Colonic mucosa (tissue), 4 donors: ENCODE results near the gene CSMD2. TPM values are rescaled to one million over a fixed set of nuclear protein-coding genes. Genes with fewer than 3 reads are reported as not detected.

Source experiments
- DNase-seq: peaks from one replicate; pipeline ENCODE4 v3.0.0-alpha.2; 2020
- H3K27ac ChIP-seq: fragments of 200-600 bp; one replicate; pipeline ENCODE4 v1.8.0; 2021
- H3K27me3 ChIP-seq: fragments of 200-600 bp; one replicate; pipeline ENCODE4 v1.8.0; 2021
- H3K36me3 ChIP-seq: fragments of 200-600 bp; one replicate; pipeline ENCODE4 v1.8.0; 2021
- H3K4me1 ChIP-seq: fragments of 200-600 bp; one replicate; pipeline ENCODE4 v1.8.0; 2021; ENCODE audit warnings: mild to moderate bottlenecking
- H3K4me3 ChIP-seq: fragments of 200-600 bp; one replicate; pipeline ENCODE4 v1.8.0; 2021
- H3K9ac ChIP-seq, 2 donors: one replicate each; pipeline ENCODE4 v1.7.0; 2013; ENCODE audit warnings: control low read depth in 2 of 2, low read depth in 2 of 2, low read length in 2 of 2
- H3K9me3 ChIP-seq: fragments of 200-600 bp; one replicate; pipeline ENCODE4 v1.8.0; 2021
- intact Hi-C: fragments of 100-400 bp; cut with DNase I; formaldehyde crosslinking; loops from one replicate; pipeline ENCODE4 v1.14.1; 2022
- total RNA-seq, 2 donors: library from RNA; stranded (reverse); fragmentation: NEBNext Ultra II Directional in 1 of 2; extraction: Animal tissue kit (Norgen Biotek cat#: 25700) in 1 of 2; gene quantifications; one replicate each; pipeline ENCODE4 v1.2.1, GENCODE V29; 2021
- TF ChIP-seq, protein P1 (sequence below): fragments of 200-600 bp; IDR thresholded peaks from one replicate; pipeline ENCODE4 v1.8.0; 2022; ENCODE audit warnings: antibody characterized with exemption, mild to moderate bottlenecking
- donor health status: healthy.
- donor health status: DM: no; HTN: no; CAD: no.
- donor health status: DM: no; HTN: no; CAD: no.

Gene CSMD2
- total RNA-seq, 2 donors from 2014 or later = 0.05 to 0.10 TPM

DNA sequence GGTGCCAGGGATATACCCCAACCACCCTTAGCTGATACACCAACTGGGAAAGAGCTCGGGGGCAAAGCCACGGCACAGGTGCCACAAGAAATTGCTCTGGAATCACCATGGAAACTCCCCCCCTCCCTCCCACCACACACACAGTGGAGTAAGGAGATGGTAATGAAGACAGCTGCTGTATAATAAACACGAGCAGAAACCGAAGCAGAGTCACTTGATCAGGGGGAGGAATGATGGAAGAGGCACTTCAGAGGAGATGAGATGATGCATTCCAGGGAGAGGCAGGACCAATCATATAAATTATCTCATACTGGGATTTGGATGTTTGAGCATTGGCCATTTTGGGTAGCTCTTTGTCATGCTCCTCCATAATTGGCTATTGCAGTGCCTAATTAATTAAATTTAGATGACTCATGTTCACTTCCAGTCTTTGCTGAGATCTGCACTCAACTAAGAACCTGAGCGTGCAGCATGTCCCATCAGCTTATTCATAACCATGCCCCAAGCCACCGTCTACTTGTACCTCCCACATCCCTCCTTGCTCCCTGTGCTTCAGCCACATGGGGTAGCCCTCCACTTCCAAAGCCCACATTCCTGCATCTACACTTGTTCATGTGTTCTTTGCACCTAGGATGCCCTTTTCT lies 503.1 kb downstream of the CSMD2 start:
- no peaks in the 10 kb centered on the region for H3K27me3 ChIP-seq
- H3K9ac ChIP-seq = no peak overlapping the region
- DNase-seq = no peak
- no peak overlapping the region for H3K27ac ChIP-seq
- TF ChIP-seq, protein P1, sequence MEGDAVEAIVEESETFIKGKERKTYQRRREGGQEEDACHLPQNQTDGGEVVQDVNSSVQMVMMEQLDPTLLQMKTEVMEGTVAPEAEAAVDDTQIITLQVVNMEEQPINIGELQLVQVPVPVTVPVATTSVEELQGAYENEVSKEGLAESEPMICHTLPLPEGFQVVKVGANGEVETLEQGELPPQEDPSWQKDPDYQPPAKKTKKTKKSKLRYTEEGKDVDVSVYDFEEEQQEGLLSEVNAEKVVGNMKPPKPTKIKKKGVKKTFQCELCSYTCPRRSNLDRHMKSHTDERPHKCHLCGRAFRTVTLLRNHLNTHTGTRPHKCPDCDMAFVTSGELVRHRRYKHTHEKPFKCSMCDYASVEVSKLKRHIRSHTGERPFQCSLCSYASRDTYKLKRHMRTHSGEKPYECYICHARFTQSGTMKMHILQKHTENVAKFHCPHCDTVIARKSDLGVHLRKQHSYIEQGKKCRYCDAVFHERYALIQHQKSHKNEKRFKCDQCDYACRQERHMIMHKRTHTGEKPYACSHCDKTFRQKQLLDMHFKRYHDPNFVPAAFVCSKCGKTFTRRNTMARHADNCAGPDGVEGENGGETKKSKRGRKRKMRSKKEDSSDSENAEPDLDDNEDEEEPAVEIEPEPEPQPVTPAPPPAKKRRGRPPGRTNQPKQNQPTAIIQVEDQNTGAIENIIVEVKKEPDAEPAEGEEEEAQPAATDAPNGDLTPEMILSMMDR = no peak
- H3K36me3 ChIP-seq = no peaks in the 10 kb centered on the region
- no peaks in the 10 kb centered on the region for H3K4me1 ChIP-seq
- intact Hi-C loops = no loop called here
- no peak overlapping the region for H3K4me3 ChIP-seq
- no peaks in the 10 kb centered on the region for H3K9me3 ChIP-seq

DNA sequence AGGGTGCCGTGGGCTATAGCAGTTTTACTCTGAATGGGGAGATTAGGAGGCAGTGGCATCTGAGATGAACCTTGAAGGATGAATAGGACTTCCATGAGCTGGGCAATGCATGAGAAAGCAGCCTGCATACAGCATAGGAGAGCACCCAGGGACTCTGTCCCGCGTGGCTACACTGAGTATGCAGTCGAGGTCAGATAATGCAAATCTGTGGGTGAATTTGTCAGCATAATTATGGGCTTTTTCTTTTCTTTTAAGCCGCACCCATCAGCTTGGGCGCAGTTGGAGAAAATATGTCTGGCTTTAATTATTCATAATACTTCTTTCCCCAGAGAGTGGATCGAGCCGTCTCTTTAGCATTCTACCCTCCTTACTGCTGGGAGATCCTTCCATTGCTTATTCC lies 504.1 kb downstream of the CSMD2 start:
- H3K27ac ChIP-seq = no peak overlapping the region
- TF ChIP-seq, protein P1 = no peak
- no peak overlapping the region for H3K9ac ChIP-seq
- no peaks in the 10 kb centered on the region for H3K36me3 ChIP-seq
- DNase-seq = no peak
- H3K4me3 ChIP-seq = no peak overlapping the region
- intact Hi-C loops = no loop called here
- H3K27me3 ChIP-seq = no peaks in the 10 kb centered on the region
- no peaks in the 10 kb centered on the region for H3K4me1 ChIP-seq
- H3K9me3 ChIP-seq = no peaks in the 10 kb centered on the region

DNA sequence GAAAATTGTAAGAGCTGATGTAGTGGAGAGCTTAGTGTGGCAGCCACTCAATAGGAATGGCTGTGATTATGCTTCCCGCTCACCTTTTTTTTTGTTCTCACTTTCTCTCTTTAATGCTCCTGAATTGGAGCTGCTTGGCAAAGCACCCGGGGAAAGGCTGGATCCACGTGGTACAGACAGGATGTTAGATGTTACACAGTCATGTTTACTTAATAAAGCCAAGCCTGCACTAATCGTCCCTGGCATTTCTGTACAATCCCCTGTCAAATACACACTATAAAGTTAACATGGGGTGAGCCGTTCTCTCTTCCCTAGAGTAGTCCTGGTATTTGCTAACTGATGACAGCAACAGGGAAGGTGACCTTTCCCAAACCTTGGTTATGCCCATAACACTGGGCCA lies 504.8 kb downstream of the CSMD2 start:
- no peak for DNase-seq
- Histone ChIP-seq H3K9me3 (no peaks in the 10 kb centered on the region), H3K36me3 (no peaks in the 10 kb centered on the region), H3K4me1 (no peaks in the 10 kb centered on the region), H3K27ac (no peak overlapping the region), H3K27me3 (no peaks in the 10 kb centered on the region), H3K4me3 (no peak overlapping the region), H3K9ac (no peak overlapping the region)
- intact Hi-C loops = no loop called here
- TF ChIP-seq, protein P1 = no peak

DNA sequence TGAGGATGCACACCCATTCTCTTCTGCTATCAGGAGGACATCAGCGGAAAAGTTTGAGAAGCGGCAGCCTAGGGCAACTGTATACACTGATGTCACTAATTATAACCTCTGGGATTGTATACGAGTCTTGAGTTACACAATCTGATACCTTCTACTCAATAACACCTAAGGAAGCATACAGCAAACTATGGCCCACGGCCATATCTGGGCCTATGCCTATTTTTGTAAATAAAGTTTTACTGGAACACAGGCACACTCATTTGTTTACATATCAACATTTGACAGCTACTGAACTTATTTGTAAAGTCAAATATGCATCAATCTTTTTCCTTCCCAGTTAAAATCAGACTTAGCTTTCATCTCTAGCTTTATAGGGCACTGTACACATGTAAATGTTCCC lies 505.4 kb downstream of the CSMD2 start:
- Histone ChIP-seq H3K27me3 (no peaks in the 10 kb centered on the region), H3K36me3 (no peaks in the 10 kb centered on the region), H3K4me3 (no peak overlapping the region), H3K27ac (no peak overlapping the region), H3K9me3 (no peaks in the 10 kb centered on the region), H3K9ac (no peak overlapping the region), H3K4me1 (no peaks in the 10 kb centered on the region)
- TF ChIP-seq, protein P1 = no peak
- intact Hi-C loops = no loop called here
- no peak for DNase-seq

DNA sequence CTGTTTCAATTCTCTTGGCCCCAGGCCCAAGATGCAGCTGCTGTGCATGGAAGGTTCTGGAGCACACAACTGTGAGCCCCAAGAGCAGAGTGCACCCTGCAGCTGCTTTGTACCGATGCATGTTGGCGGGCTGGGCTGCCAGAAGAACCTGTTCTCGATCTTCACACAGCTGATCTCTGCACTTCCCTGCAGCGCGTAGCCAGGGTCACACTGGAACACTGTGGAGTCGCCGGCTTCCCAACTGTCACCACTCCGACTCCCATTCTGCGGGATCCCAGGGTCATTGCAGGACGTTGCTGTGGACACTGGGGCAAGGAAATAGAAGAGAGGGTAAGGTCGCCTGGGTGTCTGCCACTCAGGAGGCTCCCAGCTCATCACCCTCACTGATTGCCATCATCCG lies 507.2 kb downstream of the CSMD2 start:
- no peak overlapping the region for H3K27ac ChIP-seq
- intact Hi-C loops = no loop called here
- TF ChIP-seq, protein P1 = no peak
- no peaks in the 10 kb centered on the region for H3K27me3 ChIP-seq
- H3K9me3 ChIP-seq = no peaks in the 10 kb centered on the region
- no peak for DNase-seq
- H3K4me3 ChIP-seq = no peak overlapping the region
- no peaks in the 10 kb centered on the region for H3K4me1 ChIP-seq
- no peaks in the 10 kb centered on the region for H3K36me3 ChIP-seq
- no peak overlapping the region for H3K9ac ChIP-seq
